Adipose tissue (tissue), 3 donors: Measurements from ENCODE around the gene IFNGR1. TPM values are rescaled to one million over a fixed set of nuclear protein-coding genes. Genes with fewer than 3 reads are reported as not detected.
"Not testable (repeated sequence)": the region's sequence is repeated elsewhere in the genome, so short reads cannot be mapped to it uniquely, and the experiment has no call there.

Experiments used
- H3K27ac ChIP-seq: one replicate; pipeline ENCODE4 v1.5.1; 2013; ENCODE audit warnings: low read depth, low read length
- WGBS, 3 donors: extraction: QIAGEN DNeasy Blood & Tissue Kit; methylation state at CpG; one replicate each; pipeline ENCODE4 v1.1.7; 2013; 5-methylcytosine and 5-hydroxymethylcytosine counted together
- polyA plus RNA-seq, 3 donors: library from polyadenylated mRNA; stranded (reverse); fragments of 200-250 nt; gene quantifications; one replicate each; pipeline ENCODE4 v1.2.3, GENCODE V29; 2013
- donor health status: healthy with polysubstance abuse.
- donor health status: Bipolar disorder and iron deficiency.
- donor health status: healthy.

Gene IFNGR1
- polyA plus RNA-seq, 3 donors: 34.5 to 130 (median 76.4) TPM

GRCh38 chr6:137217801-137218472 lies 1.2 kb downstream of the IFNGR1 start:
- peak overlapping the region; percentile 99 for H3K27ac ChIP-seq
- 10 to 20% (median 14%) methylated on average over 12 of the region's 12 CpGs for WGBS, 3 donors

- H3K27ac ChIP-seq: peak overlapping the region; percentile 17
- WGBS, 3 donors: 41 to 54% (median 46%) methylated on average over 12 of the region's 12 CpGs
These were observed 2.2 kb downstream of the IFNGR1 start for GRCh38 chr6:137216875-137217553.

- no peak overlapping the region for H3K27ac ChIP-seq
These were observed 3.1 kb downstream of the IFNGR1 start for GRCh38 chr6:137216106-137216505.

- WGBS, 3 donors: 89 to 91% (median 89%) methylated on average over 3 of the region's 3 CpGs
These were observed 3.6 kb downstream of the IFNGR1 start for GRCh38 chr6:137215630-137216029.

GRCh38 chr6:137214931-137215330 lies 4.3 kb downstream of the IFNGR1 start:
- H3K27ac ChIP-seq: no peak overlapping the region
- WGBS, 3 donors: 81 to 93% (median 82%) methylated on average over 3 of the region's 3 CpGs

More at GRCh38 chr6:137215630-137216029, 3.6 kb downstream of the IFNGR1 start:
- H3K27ac ChIP-seq: not testable (repeated sequence)

GRCh38 chr6:137213813-137214212 lies 5.4 kb downstream of the IFNGR1 start:
- H3K27ac ChIP-seq: no peak overlapping the region
- WGBS, 3 donors: 46 to 72% (median 55%) methylated on average over 2 of the region's 2 CpGs

GRCh38 chr6:137213331-137213740 lies 5.8 kb downstream of the IFNGR1 start:
- 21 to 31% (median 26%) methylated on average over 4 of the region's 4 CpGs for WGBS, 3 donors
- H3K27ac ChIP-seq: peak overlapping the region; percentile 15

GRCh38 chr6:137211910-137212309 lies 7.3 kb downstream of the IFNGR1 start:
- no peak overlapping the region for H3K27ac ChIP-seq
- WGBS, 3 donors: 94 to 100% (median 97%) methylated on average over 3 of the region's 3 CpGs

GRCh38 chr6:137210903-137211302 lies 8.3 kb downstream of the IFNGR1 start:
- H3K27ac ChIP-seq: no peak overlapping the region

- H3K27ac ChIP-seq: no peak overlapping the region
- 97 to 98% (median 97%) methylated on average over 7 of the region's 7 CpGs for WGBS, 3 donors
These were observed 10.9 kb downstream of the IFNGR1 start for GRCh38 chr6:137208279-137208678.

GRCh38 chr6:137207457-137207856 lies 11.7 kb downstream of the IFNGR1 start:
- H3K27ac ChIP-seq: not testable (repeated sequence)
- WGBS, 3 donors: 85 to 99% (median 89%) methylated on average over 3 of the region's 3 CpGs

- no peak overlapping the region for H3K27ac ChIP-seq
- WGBS, 3 donors: 8 to 14% (median 13%) methylated on average over 1 of the region's 1 CpG
These were observed 12.6 kb downstream of the IFNGR1 start for GRCh38 chr6:137206577-137206976.

GRCh38 chr6:137203256-137203655 lies 15.9 kb downstream of the IFNGR1 start:
- WGBS, 3 donors: 96 to 99% (median 97%) methylated on average over 2 of the region's 2 CpGs
- H3K27ac ChIP-seq: no peak overlapping the region

- WGBS, 3 donors: 82 to 92% (median 90%) methylated on average over 6 of the region's 6 CpGs
- H3K27ac ChIP-seq: no peak overlapping the region
These were observed 17.1 kb downstream of the IFNGR1 start for GRCh38 chr6:137202078-137202477.

GRCh38 chr6:137201006-137201405 lies 18.2 kb downstream of the IFNGR1 start:
- 94 to 95% (median 95%) methylated on average over 1 of the region's 1 CpG for WGBS, 3 donors
- H3K27ac ChIP-seq: no peak overlapping the region

- 91 to 92% (median 91%) methylated on average over 4 of the region's 4 CpGs for WGBS, 3 donors
- no peak overlapping the region for H3K27ac ChIP-seq
These were observed 18.9 kb downstream of the IFNGR1 start for GRCh38 chr6:137200288-137200687.

- 96 to 97% (median 96%) methylated on average over 11 of the region's 11 CpGs for WGBS, 3 donors
These were observed 21.2 kb downstream of the IFNGR1 start for GRCh38 chr6:137197684-137198645.

GRCh38 chr6:137193256-137194070 lies 25.7 kb downstream of the IFNGR1 start:
- WGBS, 3 donors: 71 to 89% (median 85%) methylated on average over 5 of the region's 5 CpGs
- H3K27ac ChIP-seq: no peak overlapping the region

More at GRCh38 chr6:137197684-137198645, 21.2 kb downstream of the IFNGR1 start:
- no peak overlapping the region for H3K27ac ChIP-seq
